ENCODE measurements around the gene IFITM1.
"Not testable (repeated sequence)": the region's sequence is repeated elsewhere in the genome, so short reads cannot be mapped to it uniquely, and the experiment has no call there.

- TF ChIP-seq EZH2 (IDR thresholded peaks at IDR 0.05; ENCODE audit: insufficient read depth, poor library complexity, severe bottlenecking); EZH2phosphoT487 (IDR thresholded peaks at IDR 0.05; ENCODE audit: insufficient read depth, low read depth): not testable (repeated sequence)
Measured at GRCh38 chr11:349270-349954, 35.6 kb downstream of the IFITM1 start.
